Measurements from ENCODE around the gene CLIP2.
"Not testable (repeated sequence)": the region's sequence is repeated elsewhere in the genome, so short reads cannot be mapped to it uniquely, and the experiment has no call there.

Gene CLIP2

GRCh38 chr7:74376256-74377036 is 87.2 kb downstream of the CLIP2 start:
- no peak for DNase-seq

- DNase-seq = no peak
These were observed 90.7 kb downstream of the CLIP2 start for GRCh38 chr7:74379938-74380337.

GRCh38 chr7:74380720-74381119 is 91.5 kb downstream of the CLIP2 start:
- DNase-seq = no peak

GRCh38 chr7:74384086-74384485 is 94.9 kb downstream of the CLIP2 start:
- not testable (repeated sequence) for DNase-seq

GRCh38 chr7:74384854-74385253 is 95.6 kb downstream of the CLIP2 start:
- DNase-seq = not testable (repeated sequence)

GRCh38 chr7:74387606-74388005 is 98.4 kb downstream of the CLIP2 start:
- DNase-seq = no peak

GRCh38 chr7:74388880-74389415 is 99.7 kb downstream of the CLIP2 start:
- DNase-seq = no peak

- not testable (repeated sequence) for DNase-seq
These were observed 104.5 kb downstream of the CLIP2 start for GRCh38 chr7:74393722-74394121.

GRCh38 chr7:74394601-74395000 is 105.4 kb downstream of the CLIP2 start:
- DNase-seq = not testable (repeated sequence)

- DNase-seq = no peak
These were observed 106.6 kb downstream of the CLIP2 start for GRCh38 chr7:74395745-74396311.

GRCh38 chr7:74396993-74397392 is 107.8 kb downstream of the CLIP2 start:
- DNase-seq = no peak

- DNase-seq = no peak
These were observed 109.2 kb downstream of the CLIP2 start for GRCh38 chr7:74398426-74398825.

- no peak for DNase-seq
These were observed 109.8 kb downstream of the CLIP2 start for GRCh38 chr7:74399006-74399405.

- DNase-seq = no peak
These were observed 111.4 kb downstream of the CLIP2 start for GRCh38 chr7:74400420-74401136.

GRCh38 chr7:74401137-74401859 is 112.1 kb downstream of the CLIP2 start:
- DNase-seq = peak; percentile 84

- not testable (repeated sequence) for DNase-seq
These were observed 113.5 kb downstream of the CLIP2 start for GRCh38 chr7:74402668-74403067.

GRCh38 chr7:74403521-74404387 is 114.5 kb downstream of the CLIP2 start:
- no peak for DNase-seq

GRCh38 chr7:74404388-74404700 is 115.1 kb downstream of the CLIP2 start:
- DNase-seq = no peak

- DNase-seq = no peak
These were observed 115.5 kb downstream of the CLIP2 start for GRCh38 chr7:74404741-74405140.

GRCh38 chr7:74405191-74405898 is 116.1 kb downstream of the CLIP2 start:
- DNase-seq = no peak

GRCh38 chr7:74405899-74406512 is 116.8 kb downstream of the CLIP2 start:
- DNase-seq = no peak

Measured in activated CD4-positive, CD25-positive, alpha-beta regulatory T cell treated with anti-CD3 and anti-CD28 coated beads, Interleukin-2, amount 50 U/mL, for 72 hours (primary cell).